Measurements from ENCODE around the gene TTC33.
A peak's percentile ranks its signal among the peaks of the same experiment; 100 is the strongest.
"Not testable (repeated sequence)": the region's sequence is repeated elsewhere in the genome, so short reads cannot be mapped to it uniquely, and the experiment has no call there.

The TTC33 gene

DNA sequence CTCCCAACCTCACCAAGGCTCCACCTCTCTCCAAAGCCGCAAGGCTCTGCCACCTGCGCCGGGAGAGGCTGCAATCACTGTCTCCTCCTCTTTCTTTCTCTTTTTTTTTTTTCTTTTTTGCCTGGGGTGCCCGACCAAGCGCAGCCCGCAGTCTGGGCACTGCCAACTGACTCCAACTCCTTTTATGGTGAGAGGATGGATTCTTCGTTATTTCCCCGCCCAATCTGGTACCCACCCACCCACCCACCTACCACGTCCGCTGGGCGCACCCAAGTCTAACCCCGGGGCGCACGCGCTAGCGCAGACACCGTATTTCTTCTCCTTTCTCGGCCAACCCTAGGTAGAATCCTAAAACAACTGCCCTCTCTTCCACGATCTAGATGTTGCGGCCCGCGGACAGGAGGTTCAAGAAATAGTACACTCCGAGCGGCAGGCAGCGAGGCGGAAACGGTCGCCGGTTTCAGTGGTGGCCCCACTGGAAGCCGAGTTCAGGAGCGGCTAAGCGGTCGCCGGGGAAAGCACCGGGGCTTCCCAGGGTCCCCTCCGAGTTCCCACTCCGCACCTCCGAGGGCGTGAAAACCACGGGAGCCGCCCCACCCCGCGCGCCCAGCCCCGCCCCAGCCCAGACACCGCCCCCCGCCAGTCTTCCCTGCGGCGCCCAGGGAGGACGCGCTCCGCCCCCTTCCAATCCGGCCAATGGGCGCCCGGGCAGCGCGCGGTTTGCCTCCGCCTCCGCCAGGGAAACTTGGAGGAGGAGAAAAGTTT, 76.4 kb downstream of the TTC33 start:
- DNase-seq: peak; percentile 94

DNA sequence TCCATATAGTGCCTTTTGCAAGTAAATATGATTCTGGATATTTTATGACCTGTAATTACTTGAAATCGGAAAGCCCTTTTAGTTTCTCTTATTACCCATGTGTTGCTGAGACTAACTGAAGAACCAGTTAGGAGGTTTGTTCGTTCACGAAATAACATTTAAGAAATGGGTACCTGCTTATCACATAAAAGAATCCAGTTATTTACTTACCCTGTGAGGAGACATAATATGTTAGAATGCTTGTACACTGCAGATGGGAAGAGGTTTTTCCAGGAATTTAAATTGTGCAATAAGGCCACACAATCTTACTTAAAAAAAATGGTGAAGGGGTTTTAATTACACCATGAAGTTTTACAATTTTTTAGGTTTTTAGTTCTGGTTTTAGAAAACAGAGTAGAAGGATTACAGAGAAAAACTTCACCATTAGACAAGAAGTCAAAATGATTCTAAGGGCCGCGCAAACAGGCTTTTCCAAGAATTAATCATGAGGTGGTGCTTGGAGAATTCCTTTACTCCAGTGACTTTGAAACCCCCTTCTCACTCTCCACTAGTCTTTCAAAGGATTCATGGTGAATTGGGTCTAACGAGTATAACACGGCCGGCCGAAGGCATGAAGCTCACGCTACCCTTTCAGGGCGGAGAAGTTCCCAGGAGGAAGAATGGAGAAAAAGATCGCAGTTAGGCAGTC, 77.2 kb downstream of the TTC33 start:
- no peak for DNase-seq

DNA sequence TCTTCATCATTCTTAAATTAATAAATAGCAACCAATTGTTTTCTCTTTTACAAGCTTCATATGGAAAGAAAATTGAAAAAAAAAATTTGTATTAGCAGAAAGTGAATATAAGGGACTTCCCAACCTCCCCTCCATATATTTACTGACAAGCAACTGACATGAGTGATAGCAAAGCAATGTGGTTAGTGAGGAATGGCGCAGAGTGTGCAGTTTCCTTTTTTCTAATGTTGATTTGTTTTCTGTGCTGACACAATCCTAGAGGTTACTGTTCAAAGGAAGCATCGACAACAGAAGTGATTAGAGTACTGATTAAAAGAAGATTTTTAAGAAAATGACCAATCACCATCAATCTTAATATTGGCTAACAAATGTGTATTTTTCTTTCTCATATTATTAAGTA, 77.7 kb downstream of the TTC33 start:
- peak; percentile 11 for DNase-seq

DNA sequence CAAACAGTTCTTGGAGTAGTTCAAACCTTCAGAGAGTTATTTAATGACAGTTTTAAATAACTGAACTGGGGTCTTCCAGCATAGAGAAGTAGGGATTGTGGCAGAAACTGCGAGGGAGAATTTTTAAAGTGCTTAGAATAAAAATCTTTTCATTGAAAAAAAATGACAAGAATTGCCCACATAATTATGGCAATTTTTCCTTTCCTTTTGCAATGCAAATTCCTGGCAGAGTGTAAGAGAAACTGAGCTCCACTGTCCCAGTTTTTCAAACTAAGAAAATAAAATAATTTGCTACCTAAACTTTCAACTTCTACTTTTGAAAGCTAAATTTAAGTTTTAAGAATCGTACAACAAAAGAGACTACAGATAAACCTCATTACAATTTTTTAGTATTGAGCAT, 78.3 kb downstream of the TTC33 start:
- DNase-seq: peak; percentile 40

- peak; percentile 86 for DNase-seq
Observed at GRCh38 chr5:40676613-40677343, 79.0 kb downstream of the TTC33 start.

DNA sequence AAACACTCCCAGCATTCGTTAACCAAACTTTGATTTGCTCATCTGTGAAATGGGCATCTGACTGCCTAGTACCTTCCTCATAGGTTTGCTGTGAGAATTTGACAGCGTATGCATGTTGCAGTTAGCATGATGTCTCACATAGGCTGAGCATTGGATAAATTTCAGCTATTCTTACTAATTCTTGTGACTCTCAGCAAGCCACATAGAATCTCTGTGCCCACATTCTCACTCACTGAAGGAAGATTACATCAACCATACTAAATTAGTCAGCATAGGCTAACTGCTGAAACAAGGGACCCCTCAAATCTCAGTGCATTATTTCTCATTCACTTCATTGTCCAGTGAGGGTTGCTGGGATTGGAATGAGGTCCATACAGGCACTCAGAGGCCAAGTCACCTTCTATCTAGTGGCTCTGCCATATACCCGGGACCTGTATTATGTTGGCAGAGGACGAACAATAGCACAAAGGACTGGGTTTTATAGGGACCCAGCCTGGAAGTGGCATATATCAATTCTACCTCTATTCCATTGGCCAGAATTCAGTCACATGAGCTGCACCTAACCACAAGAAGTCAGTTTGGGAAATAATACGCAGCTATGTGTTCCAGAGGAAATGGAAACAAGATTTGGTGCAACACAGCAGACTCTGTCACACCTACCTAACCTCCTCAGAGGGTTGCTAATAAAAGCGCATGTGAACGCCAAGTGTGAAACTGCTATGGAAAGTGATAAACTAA, 80.2 kb downstream of the TTC33 start:
- no peak for DNase-seq

- no peak for DNase-seq
Observed at GRCh38 chr5:40674661-40675235, 81.0 kb downstream of the TTC33 start.

DNA sequence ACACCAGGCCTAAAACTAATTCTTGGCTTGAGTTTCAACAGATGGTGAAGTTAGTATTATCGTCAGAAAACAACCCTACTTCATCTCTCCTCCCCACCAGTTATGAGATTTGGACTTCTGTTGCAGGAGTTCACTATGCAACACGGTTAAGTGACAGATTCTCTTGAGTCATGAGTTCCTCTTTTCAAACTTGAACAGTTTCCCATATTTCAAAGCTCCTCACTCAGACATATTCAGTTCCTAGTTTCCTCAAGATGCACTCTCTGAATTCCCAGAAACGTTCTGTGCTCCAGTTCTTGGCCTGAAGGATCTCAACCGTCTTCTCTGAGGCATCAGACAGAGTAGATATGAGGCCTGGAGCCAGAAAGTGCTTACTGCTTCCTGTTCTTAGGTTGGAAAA, 83.3 kb downstream of the TTC33 start:
- DNase-seq: no peak

DNA sequence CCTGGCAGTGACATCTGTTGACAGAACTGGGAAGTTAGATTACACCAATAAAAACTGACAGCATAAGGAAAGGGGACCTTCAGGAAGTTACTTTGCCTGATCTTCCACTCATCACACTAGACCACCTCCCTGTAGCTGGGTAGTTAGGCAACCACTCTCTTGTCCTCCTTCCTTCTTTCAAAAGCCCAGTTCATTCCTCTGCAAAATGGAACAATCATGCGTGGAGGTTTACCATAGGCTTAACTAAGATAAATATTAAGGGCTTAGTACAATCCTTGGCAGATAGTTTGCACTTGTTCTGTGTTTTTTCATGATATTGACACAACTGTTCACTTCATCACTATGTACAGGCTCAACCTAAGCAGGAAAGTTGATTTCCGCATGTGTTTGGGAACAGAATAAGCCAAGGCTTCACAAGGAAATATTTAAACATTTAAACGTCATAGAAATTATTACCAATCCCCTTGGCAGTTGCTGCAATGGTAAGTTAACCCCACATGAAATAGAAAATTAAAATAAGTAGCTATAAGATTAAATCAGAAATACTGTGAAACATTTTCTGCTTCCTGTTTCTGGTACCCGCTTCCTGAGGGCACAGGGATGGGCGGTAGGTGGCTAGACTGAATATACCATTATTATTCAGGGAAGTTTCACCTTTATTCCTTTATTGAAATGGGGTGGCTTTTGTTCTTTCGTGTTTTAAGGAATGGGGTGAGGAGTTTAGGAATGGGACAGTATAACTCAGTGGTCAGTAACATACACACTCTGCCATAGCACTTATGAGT, 86.0 kb downstream of the TTC33 start:
- no peak for DNase-seq

GRCh38 chr5:40667161-40667663, 88.5 kb downstream of the TTC33 start:
- DNase-seq: no peak

GRCh38 chr5:40666657-40667056, 89.1 kb downstream of the TTC33 start:
- no peak for DNase-seq

DNA sequence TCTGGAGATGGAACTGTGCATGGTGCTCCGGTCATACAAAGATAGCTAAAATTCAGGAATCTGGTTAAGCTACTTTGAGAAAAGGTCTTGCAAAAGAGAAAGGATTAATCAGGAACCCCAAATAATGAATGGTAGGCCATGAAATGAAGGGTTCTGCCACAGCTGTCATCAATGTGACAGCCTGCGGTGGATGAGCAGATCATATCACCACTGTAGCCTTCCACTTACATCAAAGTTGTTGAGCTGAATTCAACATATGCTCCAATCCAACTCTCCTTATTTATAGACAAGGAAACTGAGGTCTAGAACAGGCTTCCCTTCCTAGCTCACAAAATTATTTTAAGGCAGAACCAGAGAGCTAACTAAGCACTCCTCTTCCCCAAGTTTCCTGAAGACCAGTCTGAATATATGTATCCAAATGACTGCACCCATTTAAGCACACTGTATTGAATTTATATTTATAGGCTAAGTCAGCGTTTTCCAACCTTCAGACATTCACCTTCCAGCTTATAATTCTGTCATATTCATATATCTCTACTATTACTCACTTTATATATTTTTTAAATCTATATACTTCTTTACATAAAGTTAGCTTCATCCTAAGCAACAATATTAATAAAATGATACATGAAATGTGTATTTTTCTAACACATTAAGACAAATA, 90.0 kb downstream of the TTC33 start:
- no peak for DNase-seq

GRCh38 chr5:40660751-40661150, 95.0 kb downstream of the TTC33 start:
- no peak for DNase-seq

DNA sequence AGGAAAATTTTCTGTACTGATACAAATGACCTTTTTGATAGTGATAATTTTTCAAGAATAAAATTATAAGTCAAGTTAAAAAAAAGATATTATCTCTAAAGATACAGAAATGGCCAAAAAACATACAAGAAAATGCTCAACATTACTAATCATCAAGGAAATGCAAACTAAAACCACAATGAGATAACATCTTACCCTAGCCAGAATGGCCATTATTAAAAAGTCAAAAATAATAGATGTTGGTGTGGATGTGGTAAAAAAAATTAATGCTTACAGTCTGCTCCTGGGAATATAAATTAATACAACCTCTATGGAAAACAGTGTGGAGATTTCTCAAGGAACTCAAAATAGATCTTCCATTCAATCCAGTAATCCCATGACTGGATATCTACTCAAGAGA, 99.0 kb downstream of the TTC33 start:
- no peak for DNase-seq

DNA sequence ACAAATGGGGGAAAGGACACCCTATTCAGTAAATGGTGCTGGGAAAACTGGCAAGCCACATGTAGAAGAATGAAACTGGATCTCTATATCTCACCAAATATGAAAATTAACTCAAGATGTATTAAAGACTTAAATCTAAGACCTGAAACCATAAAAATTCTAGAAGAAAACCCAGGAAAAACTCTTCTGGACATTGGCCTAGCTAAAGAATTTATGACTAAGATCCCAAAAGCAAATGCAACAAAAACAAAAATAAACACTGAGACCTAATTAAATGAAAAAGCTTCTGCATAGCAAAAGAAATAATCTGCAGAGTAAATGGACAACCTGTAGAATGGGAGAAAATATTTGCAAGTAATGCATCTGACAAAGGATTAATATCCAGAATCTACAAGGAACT, 99.7 kb downstream of the TTC33 start:
- DNase-seq: not testable (repeated sequence)

DNA sequence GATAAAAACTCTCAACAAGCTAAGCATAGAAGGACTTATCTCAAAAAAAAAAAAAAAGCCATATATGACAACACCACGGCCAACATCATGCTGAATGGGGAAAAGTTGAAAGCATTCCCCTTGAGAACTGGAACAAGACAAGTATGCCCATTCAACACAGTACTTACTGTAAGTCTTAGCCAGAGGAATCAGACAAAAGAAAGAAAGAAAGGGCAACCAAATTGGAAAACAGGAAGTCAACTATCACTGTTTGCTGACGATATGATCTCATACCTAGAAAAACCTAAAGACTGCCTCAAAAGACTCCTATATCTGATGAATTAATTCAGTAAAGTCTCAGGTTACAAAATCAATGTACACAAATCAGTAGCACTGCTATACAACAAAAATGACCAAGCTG, 100.6 kb downstream of the TTC33 start:
- no peak for DNase-seq

GRCh38 chr5:40654377-40654991, 101.3 kb downstream of the TTC33 start:
- DNase-seq: peak; percentile 29

GRCh38 chr5:40653221-40654022, 102.3 kb downstream of the TTC33 start:
- DNase-seq: peak; percentile 12

DNA sequence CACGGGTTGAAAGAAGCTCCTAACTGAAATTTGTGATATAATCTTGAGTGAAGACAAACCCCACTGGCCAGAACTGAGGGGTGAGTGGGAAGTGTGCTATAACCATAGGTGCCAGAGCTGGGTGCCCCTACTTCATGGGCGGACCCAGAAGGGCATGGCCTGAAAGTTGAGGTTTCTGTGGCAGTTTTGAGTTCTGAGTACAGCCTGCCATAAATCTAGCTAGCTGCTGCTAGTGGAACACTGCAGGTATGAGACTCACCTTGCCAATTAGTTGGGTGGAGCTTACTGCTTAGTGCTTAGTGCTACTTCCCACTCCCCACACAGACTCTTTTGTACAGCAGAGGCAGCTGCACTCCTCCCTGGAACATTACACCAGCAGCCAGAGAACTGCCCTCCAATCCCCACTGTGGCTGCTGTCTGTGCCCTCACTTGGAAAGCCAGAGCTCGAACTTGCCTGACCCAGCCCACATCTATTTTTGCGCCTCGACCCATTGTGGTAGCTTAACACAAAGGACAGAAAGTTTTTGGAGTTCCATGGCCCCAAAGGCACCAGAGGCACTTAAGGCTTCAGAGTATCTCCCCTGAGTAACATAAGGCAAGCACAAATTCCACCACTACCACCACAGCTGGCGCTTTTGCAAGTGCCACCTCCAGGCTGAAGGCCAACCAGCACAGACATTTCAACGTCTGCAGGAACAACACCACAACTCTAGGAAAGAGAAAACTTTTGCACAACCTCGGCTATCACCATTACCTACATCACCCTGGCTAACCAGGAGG, 103.1 kb downstream of the TTC33 start:
- no peak for DNase-seq
